OCI-LY1 (cell line): ENCODE measurements around the gene MYOM1.
A peak's percentile ranks its signal among the peaks of the same experiment; 100 is the strongest.

ENCODE experiments used
- H2AFZ ChIP-seq: fragments of 200-600 bp; sonication (generic), shearing (Covaris generic); 2 replicates; pipeline ENCODE4 v1.6.0; 2014; ENCODE audit warnings: antibody characterized with exemption, mild to moderate bottlenecking, low read length
- H3F3A ChIP-seq: fragments of 200-600 bp; sonication (generic), shearing (Covaris generic); 2 replicates; pipeline ENCODE4 v1.6.0; 2014; ENCODE audit warnings: mild to moderate bottlenecking, antibody characterized with exemption, low read length, moderate library complexity; ENCODE audit not compliant: insufficient read depth
- H3K27ac ChIP-seq: fragments of 200-600 bp; sonication (generic); 2 replicates; pipeline ENCODE4 v1.5.1; 2014; ENCODE audit warnings: low read length, mixed run types, mild to moderate bottlenecking, low read depth; ENCODE audit not compliant: poor library complexity, severe bottlenecking
- H3K27me3 ChIP-seq: fragments of 200-600 bp; sonication (generic); 2 replicates; pipeline ENCODE4 v1.6.0; 2014; ENCODE audit warnings: antibody characterized with exemption, mild to moderate bottlenecking, low read length, moderate library complexity; ENCODE audit not compliant: insufficient read depth
- H3K36me3 ChIP-seq: fragments of 200-600 bp; sonication (generic); 2 replicates; pipeline ENCODE4 v1.6.1; 2014; ENCODE audit warnings: mild to moderate bottlenecking, antibody characterized with exemption, low read length, moderate library complexity, mixed read lengths; ENCODE audit not compliant: insufficient read depth
- H3K4me1 ChIP-seq: fragments of 200-600 bp; sonication (generic); 2 replicates; pipeline ENCODE4 v1.5.1; 2014; ENCODE audit warnings: mild to moderate bottlenecking, low read length, moderate library complexity; ENCODE audit not compliant: insufficient read depth, severe bottlenecking
- H3K4me2 ChIP-seq: fragments of 200-600 bp; sonication (generic), shearing (Covaris generic); 2 replicates; pipeline ENCODE4 v1.6.1; 2014; ENCODE audit warnings: low read length
- H3K4me3 ChIP-seq: fragments of 200-600 bp; sonication (generic); 2 replicates; pipeline ENCODE4 v1.5.1; 2014; ENCODE audit warnings: low read length, low read depth, mild to moderate bottlenecking, mixed read lengths; ENCODE audit not compliant: poor library complexity, severe bottlenecking
- H3K79me2 ChIP-seq: fragments of 200-600 bp; shearing (Covaris generic); 2 replicates; pipeline ENCODE4 v1.6.1; 2016; ENCODE audit warnings: mixed run types, low read length, mixed read lengths; ENCODE audit not compliant: insufficient read depth
- H3K9ac ChIP-seq: fragments of 200-600 bp; sonication (generic), shearing (Covaris generic); 2 replicates; pipeline ENCODE4 v1.6.1; 2014; ENCODE audit warnings: mild to moderate bottlenecking, low read length, mixed read lengths
- H3K9me2 ChIP-seq: fragments of 200-600 bp; sonication (generic), shearing (Covaris generic); 2 replicates; pipeline ENCODE4 v1.6.1; 2014; ENCODE audit warnings: low read depth, mild to moderate bottlenecking, low read length, mixed read lengths
- H3K9me3 ChIP-seq: fragments of 200-600 bp; shearing (Covaris generic); 2 replicates; pipeline ENCODE4 v1.6.1; 2014; ENCODE audit warnings: low read length, mixed read lengths
- H4K20me1 ChIP-seq: fragments of 200-600 bp; sonication (generic), shearing (Covaris generic); 2 replicates; pipeline ENCODE4 v1.6.0; 2016; ENCODE audit warnings: mild to moderate bottlenecking, low read length; ENCODE audit not compliant: insufficient read depth
- EZH2 ChIP-seq: fragments of 200-600 bp; sonication (generic), shearing (Covaris generic); IDR thresholded peaks from 2 replicates; pipeline ENCODE4 v1.8.0; 2017; ENCODE audit warnings: borderline replicate concordance, mixed run types, mild to moderate bottlenecking, antibody characterized with exemption, low read length, moderate library complexity, mixed read lengths
- TF ChIP-seq, protein P1 (sequence below): fragments of 200-600 bp; sonication (generic), shearing (Covaris generic); IDR thresholded peaks from 2 replicates; pipeline ENCODE4 v1.5.1; 2017; ENCODE audit warnings: mild to moderate bottlenecking, antibody characterized with exemption, low read length, moderate library complexity, mixed read lengths

MYOM1 gene

DNA sequence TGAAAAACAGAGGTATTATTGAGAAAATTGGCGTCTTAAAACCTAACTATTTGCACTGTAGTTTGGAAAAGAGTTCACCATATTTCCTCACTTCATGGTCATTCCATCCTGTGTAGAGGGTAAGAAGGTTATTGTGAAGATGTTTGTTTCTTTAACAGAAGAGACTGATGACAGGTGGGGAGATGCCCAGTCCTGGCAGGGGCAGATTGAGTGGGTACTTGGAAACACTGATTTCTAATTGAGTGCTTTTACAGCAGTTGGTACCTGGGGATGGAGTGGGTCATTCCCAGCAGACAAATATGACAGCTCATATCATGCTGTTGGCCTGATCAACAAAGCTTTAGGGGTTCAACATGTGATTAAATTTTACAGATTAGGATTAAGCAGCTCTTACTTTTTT is 67.5 kb downstream of the MYOM1 start:
- Histone ChIP-seq H2AFZ (no peak overlapping the region), H3K36me3 (no peaks in the 10 kb centered on the region), H3K4me3 (no peak overlapping the region), H3K9ac (no peak overlapping the region), H3F3A (no peaks in the 10 kb centered on the region), H3K79me2 (no peaks in the 10 kb centered on the region), H3K27ac (no peak overlapping the region), H3K27me3 (no peaks in the 10 kb centered on the region), H4K20me1 (no peaks in the 10 kb centered on the region), H3K9me2 (no peaks in the 10 kb centered on the region), H3K4me1 (peaks cover 22% of the 10 kb centered on the region), H3K9me3 (no peaks in the 10 kb centered on the region), H3K4me2 (no peak overlapping the region)
- TF ChIP-seq EZH2: no peak
- TF ChIP-seq, protein P1, sequence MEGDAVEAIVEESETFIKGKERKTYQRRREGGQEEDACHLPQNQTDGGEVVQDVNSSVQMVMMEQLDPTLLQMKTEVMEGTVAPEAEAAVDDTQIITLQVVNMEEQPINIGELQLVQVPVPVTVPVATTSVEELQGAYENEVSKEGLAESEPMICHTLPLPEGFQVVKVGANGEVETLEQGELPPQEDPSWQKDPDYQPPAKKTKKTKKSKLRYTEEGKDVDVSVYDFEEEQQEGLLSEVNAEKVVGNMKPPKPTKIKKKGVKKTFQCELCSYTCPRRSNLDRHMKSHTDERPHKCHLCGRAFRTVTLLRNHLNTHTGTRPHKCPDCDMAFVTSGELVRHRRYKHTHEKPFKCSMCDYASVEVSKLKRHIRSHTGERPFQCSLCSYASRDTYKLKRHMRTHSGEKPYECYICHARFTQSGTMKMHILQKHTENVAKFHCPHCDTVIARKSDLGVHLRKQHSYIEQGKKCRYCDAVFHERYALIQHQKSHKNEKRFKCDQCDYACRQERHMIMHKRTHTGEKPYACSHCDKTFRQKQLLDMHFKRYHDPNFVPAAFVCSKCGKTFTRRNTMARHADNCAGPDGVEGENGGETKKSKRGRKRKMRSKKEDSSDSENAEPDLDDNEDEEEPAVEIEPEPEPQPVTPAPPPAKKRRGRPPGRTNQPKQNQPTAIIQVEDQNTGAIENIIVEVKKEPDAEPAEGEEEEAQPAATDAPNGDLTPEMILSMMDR: no peak

DNA sequence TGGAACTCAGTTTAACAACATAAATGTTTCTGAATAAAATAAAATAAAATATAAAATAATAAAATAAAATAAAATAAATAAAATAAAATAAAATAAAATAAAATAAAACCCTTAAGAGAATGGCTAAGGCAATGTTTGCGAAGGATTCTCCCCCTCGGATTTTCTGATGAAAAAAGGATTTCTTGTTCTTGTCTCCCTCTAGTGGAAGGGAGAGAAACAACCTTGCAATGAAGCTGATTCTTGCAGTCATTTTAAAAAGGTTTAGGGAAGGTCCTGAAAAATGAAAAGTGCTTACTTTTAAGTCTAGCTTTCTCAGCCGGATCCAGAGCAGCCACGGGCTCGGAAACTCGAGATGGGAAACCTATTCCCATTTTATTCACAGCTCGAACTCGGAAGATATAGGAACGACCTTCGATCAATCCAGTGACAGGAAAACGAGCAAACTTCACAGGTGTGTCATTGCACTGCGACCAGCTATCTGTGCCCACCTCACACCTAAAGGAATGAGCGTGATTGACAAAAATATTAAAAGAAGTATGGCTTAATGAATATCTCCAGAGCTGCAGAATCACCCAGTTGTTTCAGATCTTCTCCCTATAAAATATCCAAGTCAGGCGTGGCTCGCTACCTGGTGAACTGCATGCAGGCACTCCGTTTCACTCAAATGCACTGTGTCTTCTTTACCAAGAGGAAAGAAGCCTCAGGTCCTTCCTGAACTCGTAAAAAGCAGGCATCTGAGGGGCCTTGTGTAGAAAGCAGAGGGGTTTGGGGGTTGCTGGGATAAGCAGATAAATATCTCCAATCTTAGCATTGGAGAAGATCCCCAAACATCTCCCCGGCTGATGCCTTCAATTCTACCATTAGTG is 68.1 kb downstream of the MYOM1 start:
- Histone ChIP-seq H3K27me3 (no peaks in the 10 kb centered on the region), H3K9ac (no peak overlapping the region), H3K36me3 (no peaks in the 10 kb centered on the region), H3K4me3 (no peak overlapping the region), H2AFZ (no peak overlapping the region), H3K9me3 (no peaks in the 10 kb centered on the region), H3K27ac (no peak overlapping the region), H3K4me2 (peak overlapping the region; percentile 36; the same call in 1 of the 2 replicates), H3F3A (no peaks in the 10 kb centered on the region), H3K9me2 (no peaks in the 10 kb centered on the region), H3K4me1 (peaks cover 22% of the 10 kb centered on the region), H3K79me2 (no peaks in the 10 kb centered on the region), H4K20me1 (no peaks in the 10 kb centered on the region)
- no peak for TF ChIP-seq EZH2
- TF ChIP-seq, protein P1: peak; percentile 49

DNA sequence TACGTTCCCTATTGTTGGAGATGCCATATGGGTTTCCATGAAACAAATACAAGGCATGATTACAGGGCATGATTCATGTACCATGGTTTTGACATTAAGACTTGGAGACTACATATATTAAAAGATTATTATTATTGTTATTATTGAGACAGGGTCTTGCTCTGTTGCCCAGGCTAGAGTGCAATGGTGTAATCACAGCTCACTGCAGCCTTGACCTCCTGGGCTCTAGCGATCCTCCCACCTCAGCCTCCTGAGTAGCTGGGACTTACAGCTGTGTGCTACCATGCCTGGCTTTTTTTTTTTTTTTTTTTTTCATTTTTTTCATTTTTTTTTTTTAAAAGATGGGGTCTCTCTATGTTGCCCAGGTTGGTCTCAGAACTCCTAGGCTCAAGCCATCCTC is 69.1 kb downstream of the MYOM1 start:
- Histone ChIP-seq H3K9me2 (no peaks in the 10 kb centered on the region), H4K20me1 (no peaks in the 10 kb centered on the region), H3K36me3 (no peaks in the 10 kb centered on the region), H3K9me3 (no peaks in the 10 kb centered on the region), H3F3A (no peaks in the 10 kb centered on the region), H3K9ac (no peak overlapping the region), H3K4me1 (peaks cover 14% of the 10 kb centered on the region), H3K79me2 (no peaks in the 10 kb centered on the region), H3K27me3 (no peaks in the 10 kb centered on the region), H3K4me2 (no peak overlapping the region), H3K27ac (no peak overlapping the region), H2AFZ (no peak overlapping the region), H3K4me3 (no peak overlapping the region)
- no peak for TF ChIP-seq EZH2
- TF ChIP-seq, protein P1: no peak
